K562 (cell line): ENCODE results near the gene YKT6. TPM values are rescaled to one million over a fixed set of nuclear protein-coding genes. Genes with fewer than 3 reads are reported as not detected.

Experiments
- ERF ChIP-seq: fragments of 450-650 bp; formaldehyde crosslinking; IDR thresholded peaks from 2 replicates; pipeline ENCODE4 v1.4.0; 2020; ENCODE audit warnings: mild to moderate bottlenecking, mixed read lengths
- ID3 ChIP-seq, 2 experiments: fragments of 250-450 bp in 1 of 2; fragments of 450-650 bp in 1 of 2; sonication (Bioruptor Pico) in 1 of 2; IDR thresholded peaks; 2 replicates each; pipeline versions ENCODE4 v1.6.1 to v1.8.0; 2016 to 2021; ENCODE audit warnings: mild to moderate bottlenecking in 2 of 2, moderate library complexity in 2 of 2, missing compliant biosample characterization in 1 of 2, missing genetic modification characterization in 1 of 2
- MBD1 ChIP-seq: fragments of 250-450 bp; sonication (Bioruptor Pico); IDR thresholded peaks from 2 replicates; pipeline ENCODE4 v1.8.0; 2022; ENCODE audit warnings: inconsistent platforms
- MEIS2 ChIP-seq: fragments of 450-650 bp; IDR thresholded peaks from 2 replicates; pipeline ENCODE4 v1.6.1; 2014; ENCODE audit warnings: mild to moderate bottlenecking; ENCODE audit not compliant: partially characterized antibody
- NR2C1 ChIP-seq, 2 experiments: fragments of 450-650 bp; IDR thresholded peaks; 2 replicates each; pipeline ENCODE4 v1.6.1; 2017; ENCODE audit warnings: mild to moderate bottlenecking in 2 of 2, antibody characterized with exemption in 1 of 2, inconsistent platforms in 1 of 2, missing compliant biosample characterization in 1 of 2, missing genetic modification characterization in 1 of 2
- RBBP5 ChIP-seq: fragments of 200-600 bp; sonication (generic); IDR thresholded peaks from 2 replicates; pipeline ENCODE4 v1.6.1; 2012; ENCODE audit warnings: borderline replicate concordance, mild to moderate bottlenecking, low read length, control low read depth, inconsistent platforms; ENCODE audit not compliant: insufficient read depth, poor library complexity, severe bottlenecking
- RREB1 ChIP-seq: fragments of 250-450 bp; sonication (Bioruptor Pico); IDR thresholded peaks from 2 replicates; pipeline ENCODE4 v1.4.0; 2020
- SMARCA4 ChIP-seq: fragments of 450-650 bp; IDR thresholded peaks from 2 replicates; pipeline ENCODE4 v1.6.1; 2016
- SMARCA5 ChIP-seq: fragments of 450-650 bp; IDR thresholded peaks from 2 replicates; pipeline ENCODE4 v1.6.1; 2016
- SOX6 ChIP-seq: fragments of 450-650 bp; IDR thresholded peaks from 2 replicates; pipeline ENCODE4 v1.6.1; 2014; ENCODE audit warnings: mild to moderate bottlenecking
- TAF9B ChIP-seq: fragments of 450-650 bp; IDR thresholded peaks from 2 replicates; pipeline ENCODE4 v1.6.1; 2018; ENCODE audit warnings: mild to moderate bottlenecking; ENCODE audit not compliant: partially characterized antibody
- TSC22D4 ChIP-seq: fragments of 450-650 bp; IDR thresholded peaks from 2 replicates; pipeline ENCODE4 v1.6.1; 2016; ENCODE audit warnings: missing genetic modification characterization, missing biosample characterization, control low read depth
- ZBTB9 ChIP-seq: fragments of 450-650 bp; formaldehyde crosslinking; IDR thresholded peaks from 2 replicates; pipeline ENCODE4 v1.4.0; 2020; ENCODE audit warnings: mild to moderate bottlenecking, moderate library complexity
- ZNF639 ChIP-seq, 2 experiments: fragments of 200-800 bp in 1 of 2; sonication (Bioruptor generic) in 1 of 2; sonication (generic) in 1 of 2; formaldehyde crosslinking in 1 of 2; IDR thresholded peaks in 1 of 2; conservative IDR thresholded peaks in 1 of 2; 2 replicates each; pipeline versions ENCODE4 v1.5.0 to v1.6.1; 2016 to 2020; ENCODE audit warnings: missing compliant biosample characterization in 1 of 2, missing genetic modification characterization in 1 of 2, missing genetic modification reagents in 1 of 2
- polyA plus RNA-seq, 8 experiments: library from polyadenylated mRNA; depleted of rRNA in 4 of 8; stranded (reverse) in 5 of 8; unstranded in 3 of 8; fragments of >200 nt; fragmentation: Nextera tagmentation in 2 of 8; fragmentation: Illumina TruSeq in 1 of 8; extraction: Ambion mirVana in 2 of 8; extraction: Trizol in 1 of 8; gene quantifications; 2 replicates each; pipeline versions ENCODE4 v1.2.1 to v1.2.3, GENCODE V29; 2011 to 2014; ENCODE audit warnings: inconsistent platforms in 1 of 8, missing spikeins in 1 of 8
- total RNA-seq, 7 experiments: library from RNA; depleted of rRNA in 6 of 7; stranded (reverse); fragments of >200 nt in 6 of 7; fragmentation: Illumina TruSeq in 2 of 7; extraction: Trizol in 2 of 7; gene quantifications; 2 replicates each; pipeline versions ENCODE4 v1.2.1 to v1.2.3, GENCODE V29; 2011 to 2021; ENCODE audit warnings: low replicate concordance in 1 of 7

The YKT6 gene
- total and polyA plus RNA-seq, 9 of the 15 experiments (the other 6 are each of a cell fraction or from before 2014, with no cell fraction given): 1.6 to 90.6 (median 75.1) TPM

- TF ChIP-seq RREB1 (CRISPR knock-in tag) (no peak), MEIS2 (peak; percentile 84), ZBTB9 (CRISPR knock-in tag) (peak; percentile 41; the same call in 1 of the 2 replicates), ERF (CRISPR knock-in tag) (no peak), NR2C1 (IDR thresholded peaks at IDR 0.05) (no peak), NR2C1 (tag; IDR thresholded peaks at IDR 0.05) (no peak), RBBP5 (no peak), TSC22D4 (no peak), SOX6 (peak; percentile 11; the same call in 1 of the 2 replicates), TAF9B (no peak), ZNF639 (CRISPR knock-in tag; conservative IDR thresholded peaks at IDR 0.05 in 1 of 2, IDR thresholded peaks at IDR 0.05 in 1 of 2) (no peak), SMARCA4 (peak; percentile 53; the same call in 1 of the 2 replicates), SMARCA5 (peak; percentile 35; the same call in 1 of the 2 replicates), MBD1 (no peak), ID3 (CRISPR knock-in tag; IDR thresholded peaks at IDR 0.05) (no peak), ID3 (tag; IDR thresholded peaks at IDR 0.05) (no peak)
Measured at GRCh38 chr7:44257618-44258422, 57.0 kb downstream of the YKT6 start (continued).
